ENCODE results near the gene TEX13C.

DNA sequence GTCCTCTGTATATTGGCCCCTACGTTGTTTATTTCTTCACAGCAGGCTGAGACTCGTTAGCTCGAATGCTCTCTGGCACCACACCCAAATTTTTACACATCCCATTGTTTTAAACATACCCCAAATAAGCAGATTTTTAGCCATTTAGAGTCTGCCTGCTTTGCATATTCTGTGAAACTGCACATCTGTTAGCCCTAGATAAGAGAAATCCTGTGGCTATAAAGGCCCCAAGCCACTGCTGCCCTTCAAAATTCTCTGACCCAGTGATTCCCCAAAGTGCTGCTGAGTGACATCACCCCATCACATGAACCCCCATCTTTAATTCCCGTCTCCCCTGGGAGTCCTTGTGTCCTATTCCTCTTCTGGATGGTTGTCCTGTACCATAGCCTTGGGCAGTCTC lies 20.8 kb downstream of the TEX13C start:
- TF ChIP-seq, protein P1, sequence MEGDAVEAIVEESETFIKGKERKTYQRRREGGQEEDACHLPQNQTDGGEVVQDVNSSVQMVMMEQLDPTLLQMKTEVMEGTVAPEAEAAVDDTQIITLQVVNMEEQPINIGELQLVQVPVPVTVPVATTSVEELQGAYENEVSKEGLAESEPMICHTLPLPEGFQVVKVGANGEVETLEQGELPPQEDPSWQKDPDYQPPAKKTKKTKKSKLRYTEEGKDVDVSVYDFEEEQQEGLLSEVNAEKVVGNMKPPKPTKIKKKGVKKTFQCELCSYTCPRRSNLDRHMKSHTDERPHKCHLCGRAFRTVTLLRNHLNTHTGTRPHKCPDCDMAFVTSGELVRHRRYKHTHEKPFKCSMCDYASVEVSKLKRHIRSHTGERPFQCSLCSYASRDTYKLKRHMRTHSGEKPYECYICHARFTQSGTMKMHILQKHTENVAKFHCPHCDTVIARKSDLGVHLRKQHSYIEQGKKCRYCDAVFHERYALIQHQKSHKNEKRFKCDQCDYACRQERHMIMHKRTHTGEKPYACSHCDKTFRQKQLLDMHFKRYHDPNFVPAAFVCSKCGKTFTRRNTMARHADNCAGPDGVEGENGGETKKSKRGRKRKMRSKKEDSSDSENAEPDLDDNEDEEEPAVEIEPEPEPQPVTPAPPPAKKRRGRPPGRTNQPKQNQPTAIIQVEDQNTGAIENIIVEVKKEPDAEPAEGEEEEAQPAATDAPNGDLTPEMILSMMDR (IDR thresholded peaks at IDR 0.05; ENCODE audit: low read depth, low read length, missing input control): no peak
- TF ChIP-seq, protein P2, sequence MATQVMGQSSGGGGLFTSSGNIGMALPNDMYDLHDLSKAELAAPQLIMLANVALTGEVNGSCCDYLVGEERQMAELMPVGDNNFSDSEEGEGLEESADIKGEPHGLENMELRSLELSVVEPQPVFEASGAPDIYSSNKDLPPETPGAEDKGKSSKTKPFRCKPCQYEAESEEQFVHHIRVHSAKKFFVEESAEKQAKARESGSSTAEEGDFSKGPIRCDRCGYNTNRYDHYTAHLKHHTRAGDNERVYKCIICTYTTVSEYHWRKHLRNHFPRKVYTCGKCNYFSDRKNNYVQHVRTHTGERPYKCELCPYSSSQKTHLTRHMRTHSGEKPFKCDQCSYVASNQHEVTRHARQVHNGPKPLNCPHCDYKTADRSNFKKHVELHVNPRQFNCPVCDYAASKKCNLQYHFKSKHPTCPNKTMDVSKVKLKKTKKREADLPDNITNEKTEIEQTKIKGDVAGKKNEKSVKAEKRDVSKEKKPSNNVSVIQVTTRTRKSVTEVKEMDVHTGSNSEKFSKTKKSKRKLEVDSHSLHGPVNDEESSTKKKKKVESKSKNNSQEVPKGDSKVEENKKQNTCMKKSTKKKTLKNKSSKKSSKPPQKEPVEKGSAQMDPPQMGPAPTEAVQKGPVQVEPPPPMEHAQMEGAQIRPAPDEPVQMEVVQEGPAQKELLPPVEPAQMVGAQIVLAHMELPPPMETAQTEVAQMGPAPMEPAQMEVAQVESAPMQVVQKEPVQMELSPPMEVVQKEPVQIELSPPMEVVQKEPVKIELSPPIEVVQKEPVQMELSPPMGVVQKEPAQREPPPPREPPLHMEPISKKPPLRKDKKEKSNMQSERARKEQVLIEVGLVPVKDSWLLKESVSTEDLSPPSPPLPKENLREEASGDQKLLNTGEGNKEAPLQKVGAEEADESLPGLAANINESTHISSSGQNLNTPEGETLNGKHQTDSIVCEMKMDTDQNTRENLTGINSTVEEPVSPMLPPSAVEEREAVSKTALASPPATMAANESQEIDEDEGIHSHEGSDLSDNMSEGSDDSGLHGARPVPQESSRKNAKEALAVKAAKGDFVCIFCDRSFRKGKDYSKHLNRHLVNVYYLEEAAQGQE (IDR thresholded peaks at IDR 0.05): no peak
- TF ChIP-seq, protein P3, sequence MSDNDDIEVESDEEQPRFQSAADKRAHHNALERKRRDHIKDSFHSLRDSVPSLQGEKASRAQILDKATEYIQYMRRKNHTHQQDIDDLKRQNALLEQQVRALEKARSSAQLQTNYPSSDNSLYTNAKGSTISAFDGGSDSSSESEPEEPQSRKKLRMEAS (IDR thresholded peaks at IDR 0.05): no peak
- no peak for TF ChIP-seq JUND (IDR thresholded peaks at IDR 0.05)
- TF ChIP-seq EGR1 (IDR thresholded peaks at IDR 0.05; ENCODE audit: low read depth in 2 of 2): no peak
- no peak for TF ChIP-seq YY1 (IDR thresholded peaks at IDR 0.05)
- TF ChIP-seq, protein P4, sequence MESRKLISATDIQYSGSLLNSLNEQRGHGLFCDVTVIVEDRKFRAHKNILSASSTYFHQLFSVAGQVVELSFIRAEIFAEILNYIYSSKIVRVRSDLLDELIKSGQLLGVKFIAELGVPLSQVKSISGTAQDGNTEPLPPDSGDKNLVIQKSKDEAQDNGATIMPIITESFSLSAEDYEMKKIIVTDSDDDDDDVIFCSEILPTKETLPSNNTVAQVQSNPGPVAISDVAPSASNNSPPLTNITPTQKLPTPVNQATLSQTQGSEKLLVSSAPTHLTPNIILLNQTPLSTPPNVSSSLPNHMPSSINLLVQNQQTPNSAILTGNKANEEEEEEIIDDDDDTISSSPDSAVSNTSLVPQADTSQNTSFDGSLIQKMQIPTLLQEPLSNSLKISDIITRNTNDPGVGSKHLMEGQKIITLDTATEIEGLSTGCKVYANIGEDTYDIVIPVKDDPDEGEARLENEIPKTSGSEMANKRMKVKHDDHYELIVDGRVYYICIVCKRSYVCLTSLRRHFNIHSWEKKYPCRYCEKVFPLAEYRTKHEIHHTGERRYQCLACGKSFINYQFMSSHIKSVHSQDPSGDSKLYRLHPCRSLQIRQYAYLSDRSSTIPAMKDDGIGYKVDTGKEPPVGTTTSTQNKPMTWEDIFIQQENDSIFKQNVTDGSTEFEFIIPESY (IDR thresholded peaks at IDR 0.05): no peak
- no peak for TF ChIP-seq GABPA (IDR thresholded peaks at IDR 0.05 in 1 of 2, conservative IDR thresholded peaks at IDR 0.05 in 1 of 2)
- no peak for TF ChIP-seq FOXA1 (IDR thresholded peaks at IDR 0.05)
- no peak for TF ChIP-seq SP1 (IDR thresholded peaks at IDR 0.05)
- TF ChIP-seq TAF1 (conservative IDR thresholded peaks at IDR 0.05): no peak
- TF ChIP-seq RXRA (IDR thresholded peaks at IDR 0.05): no peak
- TF ChIP-seq RAD21 (IDR thresholded peaks at IDR 0.05): no peak
- TF ChIP-seq, protein P5, sequence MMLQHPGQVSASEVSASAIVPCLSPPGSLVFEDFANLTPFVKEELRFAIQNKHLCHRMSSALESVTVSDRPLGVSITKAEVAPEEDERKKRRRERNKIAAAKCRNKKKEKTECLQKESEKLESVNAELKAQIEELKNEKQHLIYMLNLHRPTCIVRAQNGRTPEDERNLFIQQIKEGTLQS (IDR thresholded peaks at IDR 0.05): no peak
